ENCODE measurements around the gene ASB8.

DNA sequence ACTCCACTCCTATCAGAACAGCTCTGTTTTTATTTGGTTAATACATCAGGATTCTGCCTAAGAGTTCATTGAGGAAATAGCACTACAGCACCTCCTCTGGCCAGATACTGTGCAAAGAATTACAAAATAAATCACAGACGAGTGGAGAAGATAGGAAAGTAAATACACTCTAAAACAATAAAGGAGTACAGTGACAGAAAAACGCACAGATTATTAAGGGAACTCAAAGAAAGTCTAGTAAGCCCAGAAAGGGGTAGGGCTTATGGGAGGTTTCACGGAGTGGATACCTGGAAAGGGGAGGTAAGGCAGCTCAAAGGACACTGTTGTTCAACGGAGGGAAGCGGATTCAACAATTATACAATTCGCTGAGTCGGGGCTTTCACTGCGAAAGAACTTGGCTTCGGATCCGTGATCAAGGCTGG is 40.2 kb upstream of the ASB8 start:
- TF ChIP-seq POLR2A (IDR thresholded peaks at IDR 0.05; ENCODE audit: low read depth, low read length) (no peak), SPI1 (IDR thresholded peaks at IDR 0.05; ENCODE audit: low read depth, low read length) (no peak)

Data from GM12891 (cell line).